Fibroblast of skin of scalp (primary cell): ENCODE results near the gene TNRC18.
"Not testable (repeated sequence)": the region's sequence is repeated elsewhere in the genome, so short reads cannot be mapped to it uniquely, and the experiment has no call there.

Source experiments
- DNase-seq: peaks from one replicate; pipeline ENCODE4 v3.0.0-alpha.2; 2013

The TNRC18 gene

DNA sequence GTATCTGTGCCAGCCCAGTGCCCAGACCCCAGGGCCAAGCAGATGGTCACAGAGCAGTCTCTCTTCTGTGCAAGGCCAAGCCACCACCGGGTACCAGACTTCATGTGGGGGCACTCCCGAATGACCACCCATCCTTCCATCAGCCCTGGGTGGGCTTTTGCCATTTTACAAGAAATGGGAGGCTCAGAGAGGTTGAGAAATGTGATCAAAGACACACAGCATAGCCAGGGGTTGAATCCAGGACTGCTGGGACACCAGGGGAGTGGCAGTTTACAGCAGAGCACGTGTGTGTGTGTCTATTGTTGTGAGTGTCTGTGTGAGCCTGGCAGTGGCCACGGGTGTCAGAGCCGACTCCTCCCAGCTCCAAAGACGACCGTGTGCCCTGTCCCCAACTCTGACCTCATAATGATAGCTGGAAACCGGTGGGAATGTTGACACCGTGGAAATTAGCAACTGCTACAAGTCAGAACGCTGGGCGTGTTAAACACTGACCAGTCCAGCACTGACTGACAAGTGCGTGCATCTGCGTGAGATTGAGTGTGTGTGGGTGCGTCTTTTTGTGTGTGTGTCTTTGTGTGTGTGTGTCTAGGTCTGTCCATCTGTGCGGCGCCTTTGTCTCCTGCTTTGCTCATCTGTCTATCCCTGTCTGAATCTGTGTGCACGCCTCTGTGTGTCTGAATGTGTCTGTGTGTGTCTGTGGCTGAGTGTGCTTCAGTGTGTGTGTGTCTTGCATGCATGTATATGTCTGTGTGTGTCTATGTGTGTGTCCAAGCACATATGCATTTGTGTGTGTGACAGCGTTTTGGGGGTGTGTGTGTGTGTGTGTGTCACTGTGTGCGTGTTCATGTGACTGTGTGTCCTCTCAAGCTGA is 158.1 kb downstream of the TNRC18 start:
- no peak for DNase-seq

DNA sequence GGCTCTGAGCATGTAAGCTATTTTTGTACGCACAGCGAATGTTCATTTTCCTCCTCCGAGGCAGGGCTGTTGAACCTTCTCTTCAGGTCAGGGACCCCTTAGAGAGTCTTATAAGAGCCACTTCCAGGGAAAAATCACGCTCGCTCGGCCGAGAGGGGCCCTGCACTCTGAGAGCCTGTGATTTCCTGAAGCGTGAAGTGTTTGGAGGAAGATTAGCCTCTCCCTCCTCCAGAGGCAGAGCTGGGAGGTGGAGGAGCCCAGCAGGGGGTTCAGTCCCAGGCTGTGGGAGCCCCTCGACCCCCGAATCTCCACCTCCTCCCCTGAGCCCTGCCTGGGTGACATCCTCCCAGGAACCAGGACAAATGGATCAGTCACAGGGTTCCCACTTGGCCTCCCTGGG is 160.6 kb downstream of the TNRC18 start:
- DNase-seq = not testable (repeated sequence)

DNA sequence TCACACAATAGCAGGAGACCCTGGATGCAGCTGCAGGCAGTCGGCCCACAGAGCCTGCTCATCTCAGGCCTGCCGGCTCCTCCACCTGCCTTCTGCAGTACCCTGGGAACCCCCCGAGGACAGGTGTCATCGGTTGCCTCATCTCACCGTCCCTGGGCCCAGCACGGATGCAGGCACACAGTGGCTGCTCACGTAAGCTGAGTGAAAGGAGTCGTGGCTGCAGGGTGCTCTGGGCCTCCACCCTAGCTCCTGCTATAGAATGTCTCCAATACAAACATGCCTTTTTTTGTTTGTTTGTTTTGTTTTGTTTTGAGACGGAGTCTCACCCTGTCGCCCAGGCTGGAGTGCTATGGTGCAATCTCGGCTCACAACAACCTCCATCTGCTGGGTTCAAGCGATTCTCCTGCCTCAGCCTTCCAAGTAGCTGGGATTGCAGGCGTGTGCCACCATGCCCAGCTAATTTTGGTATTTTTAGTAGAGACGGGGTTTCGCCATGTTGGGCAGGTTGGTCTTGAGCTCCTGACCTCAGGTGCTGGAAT is 163.0 kb downstream of the TNRC18 start:
- not testable (repeated sequence) for DNase-seq
